PC-9 (cell line): Measurements from ENCODE around the gene ZYG11B. TPM values are rescaled to one million over a fixed set of nuclear protein-coding genes. Genes with fewer than 3 reads are reported as not detected.
A peak's percentile ranks its signal among the peaks of the same experiment; 100 is the strongest.

Source experiments
- BruUV-seq: library from RNA; stranded (reverse); fragments of 400-500 nt; replicated peaks from 2 replicates; lab custom pipeline; 2021; lab: Mats Ljungman, UMichigan
- CTCF ChIA-PET: fragments of 300-600 bp; sonication (Branson Sonifier 250); formaldehyde crosslinking; loops from one replicate; lab custom pipeline; 2022; ENCODE audit warnings: antibody characterized with exemption; lab: Charles Lee
- POLR2A ChIA-PET: fragments of 300-600 bp; sonication (Branson Sonifier 250); formaldehyde crosslinking; loops from one replicate; lab custom pipeline; 2022; ENCODE audit warnings: antibody characterized with exemption; ENCODE audit not compliant: unreplicated experiment; lab: Charles Lee
- DNase-seq, 2 experiments: peaks; one replicate each; pipeline versions ENCODE4 v3.0.0 to v3.0.0-alpha.2; 2015 to 2022; ENCODE audit warnings: mixed read lengths in 1 of 2
- H2AFZ ChIP-seq: fragments of 200-600 bp; sonication (generic); 2 replicates; pipeline ENCODE4 v1.8.1; 2017; ENCODE audit warnings: antibody characterized with exemption
- H3F3A ChIP-seq: fragments of 200-600 bp; sonication (generic); 2 replicates; pipeline ENCODE4 v1.8.1; 2017; ENCODE audit warnings: antibody characterized with exemption, mild to moderate bottlenecking, low read depth; ENCODE audit not compliant: insufficient read depth
- H3K27ac ChIP-seq: fragments of 200-600 bp; sonication (generic); 2 replicates; pipeline ENCODE4 v1.6.1; 2016; ENCODE audit warnings: mixed run types
- H3K27me3 ChIP-seq: fragments of 200-600 bp; sonication (generic); 2 replicates; pipeline ENCODE4 v1.6.1; 2016; ENCODE audit warnings: low read depth, mixed run types; ENCODE audit not compliant: insufficient read depth
- H3K36me3 ChIP-seq: fragments of 200-600 bp; sonication (generic); 2 replicates; pipeline ENCODE4 v1.6.1; 2016; ENCODE audit warnings: low read depth, mixed run types
- H3K4me1 ChIP-seq: fragments of 200-600 bp; sonication (generic); replicated peaks from 2 replicates; pipeline ENCODE4 v1.6.1; 2016; ENCODE audit warnings: mixed run types; ENCODE audit not compliant: insufficient read depth
- H3K4me2 ChIP-seq: fragments of 200-600 bp; sonication (generic); 2 replicates; pipeline ENCODE4 v1.6.1; 2017; ENCODE audit warnings: mixed run types
- H3K4me3 ChIP-seq: fragments of 200-600 bp; sonication (generic); 2 replicates; pipeline ENCODE4 v1.6.1; 2016; ENCODE audit warnings: mixed run types
- H3K79me2 ChIP-seq: fragments of 200-600 bp; sonication (generic); 2 replicates; pipeline ENCODE4 v1.6.1; 2017; ENCODE audit warnings: low read depth, mixed run types
- H3K9me2 ChIP-seq: fragments of 200-600 bp; sonication (generic); 2 replicates; pipeline ENCODE4 v1.8.1; 2017; ENCODE audit warnings: mild to moderate bottlenecking; ENCODE audit not compliant: insufficient read depth
- H3K9me3 ChIP-seq: fragments of 200-600 bp; sonication (generic); 2 replicates; pipeline ENCODE4 v1.8.1; 2016; ENCODE audit warnings: low read depth; ENCODE audit not compliant: insufficient read depth
- H4K20me1 ChIP-seq: fragments of 200-600 bp; sonication (generic); 2 replicates; pipeline ENCODE4 v1.8.1; 2017; ENCODE audit not compliant: insufficient read depth
- CTCF ChIP-seq: fragments of 200-600 bp; sonication (generic); conservative IDR thresholded peaks from 2 replicates; pipeline ENCODE4 v1.6.1; 2017; ENCODE audit warnings: mixed run types, antibody characterized with exemption, mild to moderate bottlenecking, moderate library complexity
- EZH2 ChIP-seq: fragments of 200-600 bp; sonication (generic); IDR thresholded peaks from 2 replicates; pipeline ENCODE4 v1.8.0; 2017; ENCODE audit warnings: antibody characterized with exemption, low read depth
- intact Hi-C: fragments of 100-400 bp; cut with micrococcal nuclease; formaldehyde crosslinking; loops from one replicate; pipeline ENCODE4 v1.10.0; 2022; ENCODE audit not compliant: unreplicated experiment
- total RNA-seq: library from RNA; stranded (reverse); gene quantifications from 2 replicates; pipeline ENCODE4 v1.2.3, GENCODE V29; 2021

Gene ZYG11B
- total RNA-seq, 1 experiment from 2014 or later: 21.4 TPM

GRCh38 chr1:52693843-52694242, 32.4 kb upstream of the ZYG11B start:
- CTCF ChIA-PET: interaction anchor here (0.6 kb wide), 1 partner anchor 193 kb away, joined by 4 read pairs; no protein-coding TSS in a partner anchor
- H3K27ac ChIP-seq: no peak overlapping the region
- 0 out of 2 replicates have a peak, but pooled peaks cover 25% of the 10 kb centered on the region for H3K36me3 ChIP-seq

GRCh38 chr1:52695627-52696026, 30.6 kb upstream of the ZYG11B start:
- intact Hi-C loops: no loop called here
- BruUV-seq: no TSS peak
- POLR2A ChIA-PET: no interaction called here
- H3F3A ChIP-seq: peaks cover 11% of the 10 kb centered on the region
- 0 out of 2 replicates have a peak, but pooled peaks cover 16% of the 10 kb centered on the region for H3K36me3 ChIP-seq
- H4K20me1 ChIP-seq: peaks cover 4% of the 10 kb centered on the region; the same call in 1 of the 2 replicates
- H3K4me2 ChIP-seq: no peak overlapping the region
- peaks cover 11% of the 10 kb centered on the region for H3K4me1 ChIP-seq
- no peaks in the 10 kb centered on the region for H3K27me3 ChIP-seq
- TF ChIP-seq CTCF (no peak), EZH2 (no peak)
- H3K79me2 ChIP-seq: peaks cover 45% of the 10 kb centered on the region
- H2AFZ ChIP-seq: no peak overlapping the region
- H3K27ac ChIP-seq: no peak overlapping the region
- no peaks in the 10 kb centered on the region for H3K9me2 ChIP-seq
- no peak overlapping the region for H3K4me3 ChIP-seq
- CTCF ChIA-PET: interaction anchor here (1.1 kb wide), 1 partner anchor 491 kb away, joined by 3 read pairs; no protein-coding TSS in a partner anchor
- no peaks in the 10 kb centered on the region for H3K9me3 ChIP-seq
- no peak for DNase-seq

More at GRCh38 chr1:52693843-52694242, 32.4 kb upstream of the ZYG11B start:
- DNase-seq: no peak
- no peak overlapping the region for H3K4me2 ChIP-seq
- peaks cover 10% of the 10 kb centered on the region for H3F3A ChIP-seq
- peaks cover 45% of the 10 kb centered on the region for H3K79me2 ChIP-seq
- POLR2A ChIA-PET: interaction anchor here (0.6 kb wide), 1 partner anchor 14 kb away, joined by 19 read pairs; no protein-coding TSS in a partner anchor
- no peak overlapping the region for H2AFZ ChIP-seq
- peaks cover 9% of the 10 kb centered on the region for H4K20me1 ChIP-seq
- peaks cover 9% of the 10 kb centered on the region for H3K4me1 ChIP-seq
- no peaks in the 10 kb centered on the region for H3K9me3 ChIP-seq
- no TSS peak for BruUV-seq
- intact Hi-C loops: no loop called here
- no peaks in the 10 kb centered on the region for H3K9me2 ChIP-seq
- H3K4me3 ChIP-seq: no peak overlapping the region
- no peaks in the 10 kb centered on the region for H3K27me3 ChIP-seq
- TF ChIP-seq EZH2 (no peak), CTCF (no peak)

GRCh38 chr1:52697795-52698674, 28.2 kb upstream of the ZYG11B start, which contains the start of gene COA7:
COA7 (minus strand) TSS chr1:52698347; CDS start chr1:52698326, 21 bp downstream.
- CTCF ChIA-PET: no interaction called here
- no TSS peak for BruUV-seq
- no peak for TF ChIP-seq EZH2
- TF ChIP-seq CTCF: no peak
- Histone ChIP-seq H3F3A (peaks cover 6% of the 10 kb centered on the region), H3K27ac (peak within 1 kb of the TSS; percentile 76), H3K9me2 (no peaks in the 10 kb centered on the region), H3K79me2 (peaks cover 45% of the 10 kb centered on the region), H3K4me3 (peak within 1 kb of the TSS; percentile 78), H4K20me1 (peaks cover 4% of the 10 kb centered on the region; the same call in 1 of the 2 replicates), H3K27me3 (no peaks in the 10 kb centered on the region), H3K9me3 (no peaks in the 10 kb centered on the region), H3K4me1 (peaks cover 11% of the 10 kb centered on the region), H3K36me3 (0 out of 2 replicates have a peak, but pooled peaks cover 10% of the 10 kb centered on the region), H2AFZ (peak within 1 kb of the TSS; percentile 96), H3K4me2 (peak within 1 kb of the TSS; percentile 85)
- DNase-seq: peak; percentile 65 to 83
- POLR2A ChIA-PET: no interaction called here
- intact Hi-C loops: no loop called here
